ENCODE results near the gene C4orf50. TPM values are rescaled to one million over a fixed set of nuclear protein-coding genes. Genes with fewer than 3 reads are reported as not detected.

Gene C4orf50
- total RNA-seq, 4 donors from 2014 or later: not detected

GRCh38 chr4:5921101-5921980 lies 96.9 kb downstream of the C4orf50 start:
- H3K4me3 ChIP-seq: no peak overlapping the region
- 31% methylated on average over 13 of the region's 16 CpGs for WGBS
- TF ChIP-seq POLR2A (IDR thresholded peaks at IDR 0.05): no peak
- TF ChIP-seq, protein P1, sequence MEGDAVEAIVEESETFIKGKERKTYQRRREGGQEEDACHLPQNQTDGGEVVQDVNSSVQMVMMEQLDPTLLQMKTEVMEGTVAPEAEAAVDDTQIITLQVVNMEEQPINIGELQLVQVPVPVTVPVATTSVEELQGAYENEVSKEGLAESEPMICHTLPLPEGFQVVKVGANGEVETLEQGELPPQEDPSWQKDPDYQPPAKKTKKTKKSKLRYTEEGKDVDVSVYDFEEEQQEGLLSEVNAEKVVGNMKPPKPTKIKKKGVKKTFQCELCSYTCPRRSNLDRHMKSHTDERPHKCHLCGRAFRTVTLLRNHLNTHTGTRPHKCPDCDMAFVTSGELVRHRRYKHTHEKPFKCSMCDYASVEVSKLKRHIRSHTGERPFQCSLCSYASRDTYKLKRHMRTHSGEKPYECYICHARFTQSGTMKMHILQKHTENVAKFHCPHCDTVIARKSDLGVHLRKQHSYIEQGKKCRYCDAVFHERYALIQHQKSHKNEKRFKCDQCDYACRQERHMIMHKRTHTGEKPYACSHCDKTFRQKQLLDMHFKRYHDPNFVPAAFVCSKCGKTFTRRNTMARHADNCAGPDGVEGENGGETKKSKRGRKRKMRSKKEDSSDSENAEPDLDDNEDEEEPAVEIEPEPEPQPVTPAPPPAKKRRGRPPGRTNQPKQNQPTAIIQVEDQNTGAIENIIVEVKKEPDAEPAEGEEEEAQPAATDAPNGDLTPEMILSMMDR (IDR thresholded peaks at IDR 0.05): no peak
- no peaks in the 10 kb centered on the region for H3K36me3 ChIP-seq
- H3K4me1 ChIP-seq: no peaks in the 10 kb centered on the region
- peaks cover 72% of the 10 kb centered on the region for H3K27me3 ChIP-seq
- H3K9me3 ChIP-seq: no peaks in the 10 kb centered on the region
- no peak overlapping the region for H3K27ac ChIP-seq
- no peak for DNase-seq (ENCODE audit: low spot score in 2 of 2)

- 74% methylated on average over 7 of the region's 7 CpGs for WGBS
These were observed 98.7 kb downstream of the C4orf50 start for GRCh38 chr4:5919571-5919970.

DNA sequence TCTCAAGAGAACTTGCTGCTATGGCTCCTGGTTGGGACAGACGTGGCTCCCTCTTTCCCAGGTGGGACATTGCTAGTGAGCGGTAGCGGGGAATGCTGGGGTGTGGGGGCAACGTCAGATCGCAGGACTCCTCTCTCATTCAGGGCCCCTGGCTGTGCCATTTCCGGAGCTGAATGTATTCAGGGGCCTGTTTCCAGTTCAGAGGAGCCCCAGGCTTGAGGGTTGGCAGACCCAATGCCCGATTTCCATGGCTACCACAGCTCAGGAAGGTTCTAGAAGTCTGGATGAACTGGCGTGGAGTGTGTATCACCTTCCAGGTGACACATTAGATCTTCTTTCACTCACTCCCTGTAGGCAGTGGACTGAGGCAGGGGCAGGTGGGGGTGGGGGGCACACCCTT lies 99.2 kb downstream of the C4orf50 start:
- WGBS: 73% methylated on average over 2 of the region's 8 CpGs
- no peaks in the 10 kb centered on the region for H3K9me3 ChIP-seq
- TF ChIP-seq EP300 (IDR thresholded peaks at IDR 0.05) (no peak), POLR2A (IDR thresholded peaks at IDR 0.05) (no peak), POLR2AphosphoS5 (IDR thresholded peaks at IDR 0.05) (no peak)
- TF ChIP-seq, protein P1 (IDR thresholded peaks at IDR 0.05): no peak
- H3K4me1 ChIP-seq: no peaks in the 10 kb centered on the region
- H3K27ac ChIP-seq: no peak overlapping the region
- peaks cover 68% of the 10 kb centered on the region for H3K27me3 ChIP-seq
- DNase-seq (ENCODE audit: low spot score in 2 of 2): no peak
- H3K36me3 ChIP-seq: no peaks in the 10 kb centered on the region
- no peak overlapping the region for H3K4me3 ChIP-seq

More at GRCh38 chr4:5919571-5919970, 98.7 kb downstream of the C4orf50 start:
- H3K9me3 ChIP-seq: no peaks in the 10 kb centered on the region
- no peaks in the 10 kb centered on the region for H3K36me3 ChIP-seq
- H3K27ac ChIP-seq: no peak overlapping the region
- no peaks in the 10 kb centered on the region for H3K4me1 ChIP-seq
- TF ChIP-seq POLR2A (IDR thresholded peaks at IDR 0.05) (no peak), EP300 (IDR thresholded peaks at IDR 0.05) (no peak), POLR2AphosphoS5 (IDR thresholded peaks at IDR 0.05) (no peak)
- no peak for DNase-seq (ENCODE audit: low spot score in 2 of 2)
- H3K27me3 ChIP-seq: peaks cover 71% of the 10 kb centered on the region
- no peak overlapping the region for H3K4me3 ChIP-seq

- WGBS: 53% methylated on average over 4 of the region's 8 CpGs
These were observed 99.8 kb downstream of the C4orf50 start for GRCh38 chr4:5918331-5918985.

GRCh38 chr4:5917672-5918071 lies 100.6 kb downstream of the C4orf50 start:
- H3K9me3 ChIP-seq: no peaks in the 10 kb centered on the region
- no peak for TF ChIP-seq EP300 (IDR thresholded peaks at IDR 0.05)
- no peak for TF ChIP-seq POLR2AphosphoS5 (IDR thresholded peaks at IDR 0.05)
- TF ChIP-seq, protein P1 (IDR thresholded peaks at IDR 0.05): no peak
- TF ChIP-seq POLR2A (IDR thresholded peaks at IDR 0.05): no peak
- H3K4me1 ChIP-seq: no peaks in the 10 kb centered on the region
- DNase-seq (ENCODE audit: low spot score in 2 of 2): no peak
- H3K36me3 ChIP-seq: no peaks in the 10 kb centered on the region
- H3K4me3 ChIP-seq: no peak overlapping the region
- H3K27ac ChIP-seq: no peak overlapping the region
- H3K27me3 ChIP-seq: peaks cover 63% of the 10 kb centered on the region
- WGBS: 32% methylated on average over 11 of the region's 11 CpGs

More at GRCh38 chr4:5918331-5918985, 99.8 kb downstream of the C4orf50 start:
- no peak overlapping the region for H3K4me3 ChIP-seq
- H3K9me3 ChIP-seq: no peaks in the 10 kb centered on the region
- no peak for DNase-seq (ENCODE audit: low spot score in 2 of 2)
- H3K27me3 ChIP-seq: peaks cover 67% of the 10 kb centered on the region
- TF ChIP-seq POLR2A (IDR thresholded peaks at IDR 0.05) (no peak), POLR2AphosphoS5 (IDR thresholded peaks at IDR 0.05) (no peak), EP300 (IDR thresholded peaks at IDR 0.05) (no peak)
- TF ChIP-seq, protein P1 (IDR thresholded peaks at IDR 0.05): no peak
- no peak overlapping the region for H3K27ac ChIP-seq
- no peaks in the 10 kb centered on the region for H3K4me1 ChIP-seq
- H3K36me3 ChIP-seq: no peaks in the 10 kb centered on the region

Measured in suprapubic skin (tissue), 4 donors.